ENCODE results near the gene FIBCD1. TPM values are rescaled to one million over a fixed set of nuclear protein-coding genes. Genes with fewer than 3 reads are reported as not detected.

The FIBCD1 gene
- total and polyA plus RNA-seq, 2 of the 8 experiments (the other 6 are each of a cell fraction or from before 2014, with no cell fraction given), result 6.1 to 8.8 TPM

- TF ChIP-seq CHD7 (IDR thresholded peaks at IDR 0.05; ENCODE audit: insufficient replicate concordance, low read length), result no peak
- no peak for TF ChIP-seq POLR2AphosphoS5 (IDR thresholded peaks at IDR 0.05; ENCODE audit: low read depth, low read length)
- TF ChIP-seq TAF1 (IDR thresholded peaks at IDR 0.05; ENCODE audit: low read depth, low read length), result no peak
Observed at GRCh38 chr9:130961511-130962300, 22.7 kb upstream of the FIBCD1 start (continued).
